ENCODE results near the gene POU3F1.

POU3F1 gene

DNA sequence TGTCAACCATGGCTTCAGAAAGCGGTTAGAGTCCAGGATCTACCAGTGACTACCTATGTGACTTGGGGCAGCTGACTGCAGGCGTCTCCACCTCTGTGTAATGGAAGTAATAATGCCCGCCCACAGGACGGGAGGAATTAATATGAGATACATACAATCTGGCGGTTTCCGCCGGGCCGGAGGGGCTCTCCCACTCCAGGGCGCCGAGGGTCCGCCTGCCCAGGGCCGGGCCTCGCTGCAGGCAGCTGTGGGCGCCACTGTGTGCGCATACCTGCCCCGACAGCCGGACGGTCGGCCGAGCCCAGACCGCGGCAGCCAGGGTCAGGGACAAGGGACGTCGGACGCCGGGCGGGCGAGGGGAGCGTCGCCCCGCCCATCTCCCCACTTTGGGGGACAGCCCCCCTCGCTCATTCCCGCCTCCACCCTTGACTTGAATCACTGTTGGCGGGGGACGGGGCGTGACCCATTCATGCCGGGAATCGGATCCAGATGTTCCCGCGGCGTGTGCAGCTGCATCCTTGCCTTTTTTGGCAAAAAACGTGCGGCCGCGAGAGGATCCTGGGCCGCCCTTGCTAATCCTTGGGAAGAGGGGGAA lies 50.7 kb downstream of the POU3F1 start:
- H3K4me2 ChIP-seq (ENCODE audit: low read length), result peak overlapping the region; percentile 66
- H3K9ac ChIP-seq (ENCODE audit: low read length), result peak overlapping the region; percentile 35; the same call in 1 of the 2 replicates

DNA sequence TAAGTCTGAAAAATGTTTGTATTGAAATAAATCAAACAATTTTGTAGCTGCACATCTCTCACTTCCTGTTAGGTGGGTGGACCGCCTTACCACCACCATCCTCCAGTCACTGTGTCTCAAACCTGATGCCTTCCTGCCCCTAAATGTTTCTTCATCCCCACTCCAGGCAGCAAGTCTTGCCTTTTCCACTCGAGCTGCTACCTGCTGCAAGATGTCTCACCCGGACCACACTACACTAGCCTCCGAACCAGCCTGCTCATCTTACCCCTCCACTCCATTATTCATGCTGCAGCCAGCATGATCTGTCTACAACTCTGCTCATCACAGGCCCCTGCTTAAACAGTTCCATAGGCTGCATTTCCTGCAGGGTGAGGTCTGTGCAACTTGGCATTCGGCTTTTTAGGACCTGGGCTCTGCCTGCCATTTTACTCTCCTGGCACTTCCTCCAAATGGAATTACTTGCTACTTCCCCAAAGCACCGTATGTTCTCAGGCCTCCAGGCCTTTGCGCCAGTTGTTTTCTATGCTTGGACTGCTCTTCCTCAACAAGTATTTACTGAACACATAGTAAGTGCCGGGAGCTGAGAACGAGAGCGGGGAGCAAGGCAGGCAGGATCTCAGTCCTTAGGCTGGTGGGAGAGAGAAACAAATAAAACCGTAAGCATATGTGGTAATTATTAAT lies 51.6 kb downstream of the POU3F1 start:
- Histone ChIP-seq H3K4me1 (ENCODE audit: insufficient read depth, low read length, severe bottlenecking) (peaks cover 24% of the 10 kb centered on the region), H3K9me2 (ENCODE audit: low read depth, low read length) (no peaks in the 10 kb centered on the region), H3K79me2 (ENCODE audit: insufficient read depth, low read length) (no peaks in the 10 kb centered on the region), H3K27ac (ENCODE audit: low read depth, low read length, poor library complexity, severe bottlenecking) (no peak overlapping the region), H3K4me3 (ENCODE audit: low read depth, low read length, poor library complexity, severe bottlenecking) (peak overlapping the region; percentile 54), H2AFZ (ENCODE audit: low read length) (peak overlapping the region; percentile 46; the same call in 1 of the 2 replicates), H4K20me1 (ENCODE audit: insufficient read depth, low read length) (no peaks in the 10 kb centered on the region), H3K9ac (ENCODE audit: low read length) (no peak overlapping the region; the same call in 1 of the 2 replicates), H3K27me3 (ENCODE audit: insufficient read depth, low read length) (no peaks in the 10 kb centered on the region), H3K36me3 (ENCODE audit: insufficient read depth, low read length) (no peaks in the 10 kb centered on the region), H3F3A (ENCODE audit: insufficient read depth, low read length) (no peaks in the 10 kb centered on the region), H3K9me3 (ENCODE audit: low read length) (no peaks in the 10 kb centered on the region), H3K4me2 (ENCODE audit: low read length) (peak overlapping the region; percentile 66)
- no peak for TF ChIP-seq EZH2 (IDR thresholded peaks at IDR 0.05; ENCODE audit: borderline replicate concordance, low read length)
- TF ChIP-seq, protein P1, sequence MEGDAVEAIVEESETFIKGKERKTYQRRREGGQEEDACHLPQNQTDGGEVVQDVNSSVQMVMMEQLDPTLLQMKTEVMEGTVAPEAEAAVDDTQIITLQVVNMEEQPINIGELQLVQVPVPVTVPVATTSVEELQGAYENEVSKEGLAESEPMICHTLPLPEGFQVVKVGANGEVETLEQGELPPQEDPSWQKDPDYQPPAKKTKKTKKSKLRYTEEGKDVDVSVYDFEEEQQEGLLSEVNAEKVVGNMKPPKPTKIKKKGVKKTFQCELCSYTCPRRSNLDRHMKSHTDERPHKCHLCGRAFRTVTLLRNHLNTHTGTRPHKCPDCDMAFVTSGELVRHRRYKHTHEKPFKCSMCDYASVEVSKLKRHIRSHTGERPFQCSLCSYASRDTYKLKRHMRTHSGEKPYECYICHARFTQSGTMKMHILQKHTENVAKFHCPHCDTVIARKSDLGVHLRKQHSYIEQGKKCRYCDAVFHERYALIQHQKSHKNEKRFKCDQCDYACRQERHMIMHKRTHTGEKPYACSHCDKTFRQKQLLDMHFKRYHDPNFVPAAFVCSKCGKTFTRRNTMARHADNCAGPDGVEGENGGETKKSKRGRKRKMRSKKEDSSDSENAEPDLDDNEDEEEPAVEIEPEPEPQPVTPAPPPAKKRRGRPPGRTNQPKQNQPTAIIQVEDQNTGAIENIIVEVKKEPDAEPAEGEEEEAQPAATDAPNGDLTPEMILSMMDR (IDR thresholded peaks at IDR 0.05; ENCODE audit: low read length), result no peak

More for the DNA sequence above, 50.7 kb downstream of the POU3F1 start:
- TF ChIP-seq, protein P1 (IDR thresholded peaks at IDR 0.05; ENCODE audit: low read length), result no peak
- TF ChIP-seq EZH2 (IDR thresholded peaks at IDR 0.05; ENCODE audit: borderline replicate concordance, low read length), result no peak
- Histone ChIP-seq H4K20me1 (ENCODE audit: insufficient read depth, low read length) (no peaks in the 10 kb centered on the region), H3K79me2 (ENCODE audit: insufficient read depth, low read length) (no peaks in the 10 kb centered on the region), H2AFZ (ENCODE audit: low read length) (no peak overlapping the region), H3K4me1 (ENCODE audit: insufficient read depth, low read length, severe bottlenecking) (peaks cover 18% of the 10 kb centered on the region), H3K4me3 (ENCODE audit: low read depth, low read length, poor library complexity, severe bottlenecking) (peak overlapping the region; percentile 54), H3K27ac (ENCODE audit: low read depth, low read length, poor library complexity, severe bottlenecking) (no peak overlapping the region), H3K36me3 (ENCODE audit: insufficient read depth, low read length) (no peaks in the 10 kb centered on the region), H3K27me3 (ENCODE audit: insufficient read depth, low read length) (no peaks in the 10 kb centered on the region), H3K9me3 (ENCODE audit: low read length) (no peaks in the 10 kb centered on the region), H3K9me2 (ENCODE audit: low read depth, low read length) (no peaks in the 10 kb centered on the region), H3F3A (ENCODE audit: insufficient read depth, low read length) (no peaks in the 10 kb centered on the region)
